Testis (tissue), 3 donors: Measurements from ENCODE around the gene RUNDC1. TPM values are rescaled to one million over a fixed set of nuclear protein-coding genes. Genes with fewer than 3 reads are reported as not detected.

Source experiments
- DNase-seq: peaks from one replicate; pipeline ENCODE4 v3.0.0-alpha.2; 2019
- H3K27ac ChIP-seq, 2 donors: fragments of 200-600 bp; sonication (generic); one replicate each; pipeline ENCODE4 v1.5.1; 2019
- H3K27me3 ChIP-seq: fragments of 200-600 bp; sonication (generic); one replicate; pipeline ENCODE4 v1.5.1; 2019
- H3K36me3 ChIP-seq: fragments of 200-600 bp; sonication (generic); one replicate; pipeline ENCODE4 v1.5.1; 2017; ENCODE audit warnings: low read depth; ENCODE audit errors: missing control alignments
- H3K4me1 ChIP-seq: fragments of 200-600 bp; sonication (generic); one replicate; pipeline ENCODE4 v1.5.1; 2019
- H3K4me3 ChIP-seq, 2 donors: fragments of 200-600 bp; sonication (generic); one replicate each; pipeline ENCODE4 v1.5.1; 2017 to 2019
- H3K9me3 ChIP-seq: fragments of 200-600 bp; sonication (generic); one replicate; pipeline ENCODE4 v1.5.1; 2017
- POLR2A ChIP-seq: fragments of 450-650 bp; IDR thresholded peaks from one replicate; pipeline ENCODE4 v1.6.1; 2017; ENCODE audit warnings: antibody characterized with exemption, mild to moderate bottlenecking, moderate library complexity
- WGBS, 2 donors: methylation state at CpG; one replicate each; pipeline ENCODE4 v1.1.5; 2018; 5-methylcytosine and 5-hydroxymethylcytosine counted together
- intact Hi-C: fragments of 100-400 bp; cut with DNase I; formaldehyde crosslinking; loops from one replicate; pipeline ENCODE4 v1.15.1; 2023; ENCODE audit warnings: low total_unique reads
- polyA plus RNA-seq: library from polyadenylated mRNA; stranded (reverse); fragments of 350-450 nt; fragmentation: Illumina TruSeq; extraction: RNeasy Lipid Tissue Mini Kit (QIAGEN cat#74804); gene quantifications from one replicate; pipeline ENCODE4 v1.2.3, GENCODE V29; 2014; ENCODE audit warnings: low read depth, low replicate concordance; ENCODE audit not compliant: insufficient read depth
- total RNA-seq, 2 donors: library from RNA; depleted of rRNA; stranded (reverse); fragments of >200 nt; gene quantifications; one replicate each; pipeline ENCODE4 v1.2.3, GENCODE V29; 2016
- TF ChIP-seq, protein P1 (sequence below), 3 experiments: fragments of 450-650 bp in 2 of 3; fragments of 200-600 bp in 1 of 3; sonication (generic) in 1 of 3; IDR thresholded peaks; one replicate each; pipeline ENCODE4 v1.5.1; 2016 to 2019; ENCODE audit warnings: antibody characterized with exemption in 3 of 3, mild to moderate bottlenecking in 2 of 3, moderate library complexity in 1 of 3

RUNDC1 gene
- total and polyA plus RNA-seq, 3 donors from 2014 or later = 17.5 to 20.2 (median 18.5) TPM

DNA sequence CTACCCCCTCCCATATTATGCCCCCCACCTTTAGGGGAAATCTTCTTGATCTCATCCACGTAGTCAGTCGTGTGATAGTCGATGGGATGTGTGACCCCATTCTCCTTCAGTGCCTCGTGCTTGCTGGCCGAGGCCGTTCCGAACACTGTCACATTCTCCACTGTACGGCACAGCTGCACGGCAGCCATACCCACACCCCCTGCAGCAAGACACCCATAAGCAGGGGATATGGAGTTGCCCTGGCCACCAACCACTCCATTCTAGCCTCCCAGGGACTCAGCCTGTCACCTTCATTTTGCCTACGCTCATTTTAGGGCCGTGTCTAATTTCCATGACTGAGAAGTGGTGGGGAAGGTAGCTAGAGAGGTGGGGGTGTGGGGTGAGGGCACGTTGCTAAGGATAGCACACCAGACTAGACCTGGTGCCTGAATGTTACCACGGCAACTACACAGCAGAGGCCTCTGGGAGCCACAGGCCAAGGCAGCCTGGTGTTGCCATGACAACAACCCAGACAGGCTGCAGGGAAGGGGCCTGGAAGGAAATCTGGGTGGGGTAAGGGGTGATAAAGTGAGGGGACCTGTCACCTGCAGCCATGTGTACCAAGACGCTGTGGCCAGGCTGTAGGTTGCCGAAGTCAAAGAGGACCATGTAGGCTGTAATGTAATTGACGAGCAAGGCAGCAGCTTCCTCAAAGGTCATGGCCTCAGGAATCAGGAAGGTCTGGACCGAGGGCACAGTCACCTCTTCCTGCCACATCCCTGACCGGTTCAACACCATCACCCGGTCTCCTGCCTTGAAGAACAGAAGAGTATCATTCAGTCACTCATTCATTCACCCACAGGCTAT, 37.9 kb downstream of the RUNDC1 start:
- DNase-seq = no peak
- no peak for TF ChIP-seq POLR2A
- TF ChIP-seq, protein P1, sequence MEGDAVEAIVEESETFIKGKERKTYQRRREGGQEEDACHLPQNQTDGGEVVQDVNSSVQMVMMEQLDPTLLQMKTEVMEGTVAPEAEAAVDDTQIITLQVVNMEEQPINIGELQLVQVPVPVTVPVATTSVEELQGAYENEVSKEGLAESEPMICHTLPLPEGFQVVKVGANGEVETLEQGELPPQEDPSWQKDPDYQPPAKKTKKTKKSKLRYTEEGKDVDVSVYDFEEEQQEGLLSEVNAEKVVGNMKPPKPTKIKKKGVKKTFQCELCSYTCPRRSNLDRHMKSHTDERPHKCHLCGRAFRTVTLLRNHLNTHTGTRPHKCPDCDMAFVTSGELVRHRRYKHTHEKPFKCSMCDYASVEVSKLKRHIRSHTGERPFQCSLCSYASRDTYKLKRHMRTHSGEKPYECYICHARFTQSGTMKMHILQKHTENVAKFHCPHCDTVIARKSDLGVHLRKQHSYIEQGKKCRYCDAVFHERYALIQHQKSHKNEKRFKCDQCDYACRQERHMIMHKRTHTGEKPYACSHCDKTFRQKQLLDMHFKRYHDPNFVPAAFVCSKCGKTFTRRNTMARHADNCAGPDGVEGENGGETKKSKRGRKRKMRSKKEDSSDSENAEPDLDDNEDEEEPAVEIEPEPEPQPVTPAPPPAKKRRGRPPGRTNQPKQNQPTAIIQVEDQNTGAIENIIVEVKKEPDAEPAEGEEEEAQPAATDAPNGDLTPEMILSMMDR (IDR thresholded peaks at IDR 0.05) = no peak
- no peaks in the 10 kb centered on the region for H3K36me3 ChIP-seq
- no peak overlapping the region for H3K4me3 ChIP-seq
- intact Hi-C loops = no loop called here
- no peaks in the 10 kb centered on the region for H3K9me3 ChIP-seq
- H3K27ac ChIP-seq = peak overlapping the region in 1 of 2 donors; percentile 94
- H3K27me3 ChIP-seq = no peaks in the 10 kb centered on the region
- peaks cover 51% of the 10 kb centered on the region for H3K4me1 ChIP-seq
- WGBS, 2 donors = 70 to 71% methylated on average over 19 of the region's 19 CpGs

DNA sequence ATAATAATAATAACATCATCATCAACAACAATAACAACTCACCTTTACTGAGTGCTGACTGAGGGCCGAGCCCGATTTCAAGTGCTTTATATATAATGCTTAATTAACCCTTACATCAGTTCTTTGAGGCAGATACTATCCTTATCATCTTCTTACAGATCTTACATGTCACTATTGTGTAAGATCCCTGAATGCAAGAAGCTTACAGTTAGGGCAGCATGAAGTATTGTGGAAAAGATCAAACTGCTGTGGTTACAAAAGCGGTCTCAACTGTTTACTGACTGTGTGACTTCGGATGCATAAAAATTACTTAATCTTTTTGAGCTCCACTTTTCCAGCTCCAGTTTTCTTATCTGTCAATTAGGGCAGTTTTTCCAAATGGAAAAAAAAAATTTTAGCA, 38.6 kb downstream of the RUNDC1 start:
- no peaks in the 10 kb centered on the region for H3K27me3 ChIP-seq
- no peaks in the 10 kb centered on the region for H3K9me3 ChIP-seq
- H3K27ac ChIP-seq = peak overlapping the region in 1 of 2 donors; percentile 94
- peaks cover 49% of the 10 kb centered on the region for H3K4me1 ChIP-seq
- intact Hi-C loops = no loop called here
- no peaks in the 10 kb centered on the region for H3K36me3 ChIP-seq
- H3K4me3 ChIP-seq = no peak overlapping the region
- TF ChIP-seq POLR2A = no peak
- TF ChIP-seq, protein P1 (IDR thresholded peaks at IDR 0.05) = no peak
- WGBS, 2 donors = 47 to 71% methylated on average over 4 of the region's 4 CpGs
- DNase-seq = no peak

- TF ChIP-seq POLR2A = no peak
- TF ChIP-seq, protein P1 (IDR thresholded peaks at IDR 0.05) = no peak
- Histone ChIP-seq H3K36me3 (no peaks in the 10 kb centered on the region), H3K27ac (peak overlapping the region in 1 of 2 donors; percentile 94), H3K27me3 (no peaks in the 10 kb centered on the region), H3K4me1 (peaks cover 44% of the 10 kb centered on the region), H3K9me3 (no peaks in the 10 kb centered on the region), H3K4me3 (no peak overlapping the region)
- intact Hi-C loops = no loop called here
- peak; percentile 65 for DNase-seq
- WGBS, 2 donors = 19 to 26% methylated on average over 7 of the region's 7 CpGs
Measured at GRCh38 chr17:43019418-43019817, 39.1 kb downstream of the RUNDC1 start.

- Histone ChIP-seq H3K9me3 (no peaks in the 10 kb centered on the region), H3K36me3 (no peaks in the 10 kb centered on the region), H3K4me1 (peaks cover 37% of the 10 kb centered on the region), H3K4me3 (peak overlapping the region in 1 of 2 donors; percentile 98), H3K27me3 (no peaks in the 10 kb centered on the region), H3K27ac (peak overlapping the region; percentile 94 to 96)
- TF ChIP-seq, protein P1 (IDR thresholded peaks at IDR 0.05) = no peak
- no peak for TF ChIP-seq POLR2A
- WGBS, 2 donors = 20 to 46% methylated on average over 5 to 6 of the region's 6 CpGs
- no peak for DNase-seq
- intact Hi-C loops = no loop called here
Measured at GRCh38 chr17:43020030-43020621, 39.8 kb downstream of the RUNDC1 start.
